Measurements from ENCODE around the gene ZNF728.
"Not testable (repeated sequence)": the region's sequence is repeated elsewhere in the genome, so short reads cannot be mapped to it uniquely, and the experiment has no call there.

Gene ZNF728

DNA sequence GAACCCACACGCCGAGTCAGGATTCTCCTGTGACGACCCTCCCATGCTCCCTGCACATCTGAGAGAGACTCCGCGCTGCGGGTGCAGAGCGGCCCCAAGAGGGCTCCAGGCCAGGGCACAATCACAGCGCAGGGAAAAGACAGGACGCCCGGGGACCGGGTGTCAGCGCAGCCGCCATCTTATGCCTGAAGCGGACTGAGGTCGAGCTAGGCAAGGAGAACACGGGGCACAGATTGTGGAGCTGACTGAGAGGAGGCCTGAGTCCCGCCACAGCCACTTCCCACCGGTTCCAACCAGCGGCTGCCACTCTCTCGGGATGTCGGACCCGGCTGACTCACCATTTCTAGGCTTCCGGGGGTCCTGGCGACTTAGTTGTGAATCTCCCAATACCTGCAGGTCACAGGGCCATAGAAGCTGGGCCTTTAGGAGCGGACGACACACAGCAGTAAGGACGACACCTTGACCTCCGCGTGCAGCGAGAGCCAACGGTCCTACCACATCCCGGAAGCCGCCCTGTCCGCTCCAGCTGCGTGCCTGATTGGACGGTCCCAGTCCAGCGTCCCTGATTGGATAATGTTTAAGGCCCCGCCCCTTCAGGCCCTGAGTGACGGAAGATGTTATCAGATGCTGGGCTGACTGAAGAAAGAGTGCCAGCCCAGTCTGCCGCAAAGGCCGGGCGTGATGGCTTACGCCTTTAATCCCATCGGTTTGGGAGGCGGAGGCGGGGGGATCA, at the start of gene ZNF728:
Gene ZNF728, minus strand, starts transcription at position 487 of the 733 bp plus-strand sequence. Its CDS starts 146 bp downstream, at position 341.
- DNase-seq = peak in 47 of 51 donors; percentile 0 to 74 (median 30)

DNA sequence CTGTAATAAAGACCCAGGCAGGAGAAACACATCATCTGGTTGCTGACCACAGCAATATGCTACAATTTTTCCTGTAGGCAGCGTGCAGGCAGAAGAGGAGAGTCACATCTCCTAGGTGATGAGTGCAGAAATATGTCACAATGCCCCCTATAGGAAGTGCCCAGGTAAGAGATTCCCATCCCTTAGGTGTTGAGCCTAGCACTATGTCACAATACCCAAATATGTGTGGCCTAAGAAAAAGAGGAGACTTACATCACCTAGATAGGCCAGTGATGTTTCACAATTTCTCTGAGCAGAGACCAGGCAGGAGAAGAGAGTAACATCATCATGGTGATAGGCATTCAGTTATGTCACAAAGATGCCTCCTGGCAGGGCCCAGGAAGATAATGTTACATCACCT, 49.4 kb upstream of the ZNF728 start:
- DNase-seq = no peak

DNA sequence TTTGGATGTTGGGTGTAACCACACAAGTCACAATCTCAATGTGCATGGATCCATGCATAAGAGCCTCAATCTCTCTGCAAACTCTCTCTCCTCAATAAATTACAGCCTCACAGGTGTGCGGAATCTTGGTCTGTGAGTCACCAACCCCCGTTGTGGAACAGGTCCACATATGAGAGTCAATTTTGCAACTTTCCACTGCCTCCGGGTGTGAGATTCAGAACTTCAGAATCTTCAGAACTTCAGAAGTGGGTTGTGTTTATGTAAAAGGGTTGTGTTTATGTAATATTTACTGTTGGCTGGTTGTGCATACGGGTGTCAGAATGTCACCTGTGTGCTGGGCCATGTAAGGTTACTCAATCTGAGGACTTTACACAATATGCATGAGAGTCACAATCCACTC, 46.3 kb upstream of the ZNF728 start:
- no peak for DNase-seq

DNA sequence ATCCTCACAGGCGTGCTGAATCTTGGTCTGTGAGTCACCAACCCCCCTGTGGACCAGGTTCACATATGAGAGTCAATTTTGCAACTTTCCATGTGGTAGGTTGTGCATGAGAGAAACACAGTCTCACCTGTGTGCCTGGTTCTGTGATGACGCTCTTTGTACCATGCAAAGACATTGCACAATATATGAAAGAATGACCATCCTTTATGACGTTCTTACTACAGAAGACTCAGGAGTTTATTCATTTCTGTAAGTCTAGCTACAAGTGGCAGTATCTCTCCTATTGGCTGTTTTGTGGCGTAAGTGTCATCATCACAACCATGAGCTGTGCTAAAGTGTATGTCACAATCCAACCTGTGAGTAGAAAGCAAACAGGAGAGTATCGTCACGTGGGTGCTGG, 43.8 kb upstream of the ZNF728 start:
- no peak for DNase-seq

DNA sequence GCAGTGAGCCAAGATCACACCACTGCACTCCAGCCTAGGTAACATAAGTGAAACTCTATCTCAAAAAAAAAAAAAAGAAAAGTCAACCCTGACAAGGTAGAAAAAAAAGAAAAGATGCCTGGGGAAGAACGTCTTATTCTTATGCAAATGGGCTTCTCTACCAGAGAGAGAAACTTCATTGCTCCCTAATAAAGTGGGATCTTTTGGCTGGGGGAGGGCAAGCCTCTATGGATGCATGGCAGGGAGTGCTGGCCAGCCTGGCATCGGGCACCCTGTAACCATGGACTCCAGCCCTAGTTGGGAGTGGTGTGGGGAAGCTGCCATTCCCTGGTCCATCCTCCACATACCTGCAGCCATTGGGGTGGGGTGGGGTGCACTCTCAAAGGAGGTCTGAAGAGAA, 30.7 kb upstream of the ZNF728 start:
- no peak for DNase-seq

DNA sequence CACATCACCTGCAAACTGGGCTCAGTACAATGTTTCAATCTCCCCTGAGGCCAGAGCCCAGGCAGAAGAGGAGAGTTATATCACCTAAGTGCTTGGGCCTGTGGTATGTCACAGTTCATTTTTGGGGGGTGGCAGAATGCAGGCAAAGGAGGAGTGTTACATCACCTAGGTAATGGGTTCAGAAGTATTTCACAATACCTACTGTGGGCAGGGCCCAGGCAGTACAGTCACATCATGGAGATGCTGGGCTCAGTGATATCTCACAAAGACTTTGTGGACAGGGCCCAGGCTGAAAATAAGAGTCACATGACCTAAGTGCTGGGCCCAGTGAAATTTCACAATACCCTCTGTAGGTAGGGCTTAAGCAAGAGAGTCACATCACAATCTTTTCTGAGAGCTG, 12.7 kb upstream of the ZNF728 start:
- no peak for DNase-seq

DNA sequence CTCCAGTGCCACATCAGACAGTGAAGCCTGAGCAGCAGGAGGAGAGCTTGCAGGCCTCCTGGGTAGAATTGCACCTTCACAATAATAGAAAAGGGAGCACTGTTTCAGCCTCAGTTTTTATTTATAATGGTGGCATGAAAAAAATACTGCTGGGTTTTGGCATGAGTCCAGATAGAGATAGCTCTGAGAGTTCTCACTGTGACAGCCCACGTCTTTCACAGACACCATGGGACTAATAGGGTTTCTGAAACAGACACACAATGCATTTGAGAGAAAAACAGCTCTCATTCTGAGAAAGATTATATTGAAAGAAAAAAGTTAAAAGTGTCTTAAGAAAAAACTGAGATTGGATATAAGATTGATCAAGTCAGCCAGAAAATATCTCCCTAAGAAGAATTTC, 8.0 kb downstream of the ZNF728 start:
- not testable (repeated sequence) for DNase-seq

DNA sequence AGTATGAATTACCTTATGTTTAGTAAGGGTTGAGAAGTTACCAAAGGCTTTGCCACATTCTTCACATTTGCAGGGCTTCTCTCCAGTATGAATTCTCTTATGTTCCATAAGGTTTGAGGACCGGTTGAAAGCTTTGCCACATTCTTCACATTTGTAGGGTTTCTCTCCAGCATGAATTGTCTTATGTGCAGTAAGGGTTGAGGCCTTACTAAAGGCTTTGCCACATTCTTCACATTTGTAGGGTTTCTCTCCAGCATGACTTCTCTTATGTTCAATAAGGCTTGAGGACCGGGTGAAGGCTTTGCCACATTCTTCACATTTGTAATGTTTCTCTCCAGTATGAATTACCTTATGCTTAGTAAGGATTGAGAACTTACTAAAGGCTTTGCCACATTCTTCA, 26.7 kb downstream of the ZNF728 start:
- no peak for DNase-seq

DNA sequence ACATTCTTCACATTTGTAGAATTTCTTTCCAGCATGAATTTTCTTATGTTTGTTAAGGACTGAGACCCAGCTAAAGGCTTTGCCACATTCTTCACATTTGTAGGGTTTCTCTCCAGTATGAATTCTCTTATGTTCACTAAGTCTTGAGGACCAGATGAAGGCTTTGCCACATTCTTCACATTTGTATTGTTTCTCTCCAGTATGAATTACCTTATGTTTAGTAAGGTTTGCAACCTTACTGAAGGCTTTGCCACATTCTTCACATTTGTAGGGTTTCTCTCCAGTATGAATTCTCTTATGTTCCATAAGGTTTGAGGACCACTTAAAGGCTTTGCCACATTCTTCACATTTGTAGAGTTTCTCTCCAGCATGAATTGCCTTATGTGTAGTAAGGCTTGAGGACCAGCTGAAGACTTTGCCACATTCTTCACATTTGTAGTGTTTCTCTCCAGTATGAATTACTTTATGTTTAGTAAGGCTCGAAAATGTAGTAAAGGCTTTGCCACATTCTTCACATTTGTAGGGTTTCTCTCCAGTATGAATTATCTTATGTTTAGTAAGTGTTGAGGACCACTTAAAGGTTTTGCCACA, 27.3 kb downstream of the ZNF728 start:
- not testable (repeated sequence) for DNase-seq

DNA sequence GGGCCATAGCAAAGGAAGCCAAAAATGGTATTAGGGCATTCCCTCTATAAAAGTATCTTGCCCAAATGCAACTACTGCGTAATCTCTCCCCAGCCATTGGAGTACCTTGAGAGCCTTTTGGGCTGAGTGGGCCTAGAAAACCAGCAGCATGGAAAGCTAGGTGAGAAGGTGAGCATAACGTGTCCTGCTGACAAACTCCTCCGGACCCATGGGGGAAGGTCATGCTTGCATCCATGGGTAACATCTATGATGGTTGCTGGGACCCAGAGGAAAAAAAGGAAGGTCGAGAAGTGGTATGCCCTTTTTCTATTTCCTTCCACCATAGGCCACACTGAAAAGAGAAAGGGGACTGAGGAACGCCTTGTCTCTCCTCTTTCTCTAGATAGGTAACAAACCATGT, 57.4 kb downstream of the ZNF728 start:
- DNase-seq = no peak

DNA sequence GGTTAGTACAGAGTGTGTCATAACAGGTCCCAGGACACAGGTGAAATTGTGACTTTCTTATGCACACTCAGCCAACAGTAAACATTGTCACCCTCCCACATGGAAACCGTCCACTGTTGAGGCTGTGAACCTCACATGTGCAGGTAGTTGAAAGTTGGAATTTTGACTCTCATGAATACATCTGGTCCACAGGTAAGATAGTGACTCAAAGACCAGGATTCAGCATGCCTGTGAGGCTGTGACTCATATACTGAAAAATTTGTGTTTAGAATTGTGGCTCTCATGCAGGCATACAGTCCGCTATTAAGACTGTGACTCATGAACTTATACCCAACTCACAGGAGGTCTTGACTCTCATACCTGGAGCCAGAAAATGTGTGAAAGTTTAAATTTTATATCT, 67.8 kb downstream of the ZNF728 start:
- DNase-seq = no peak

DNA sequence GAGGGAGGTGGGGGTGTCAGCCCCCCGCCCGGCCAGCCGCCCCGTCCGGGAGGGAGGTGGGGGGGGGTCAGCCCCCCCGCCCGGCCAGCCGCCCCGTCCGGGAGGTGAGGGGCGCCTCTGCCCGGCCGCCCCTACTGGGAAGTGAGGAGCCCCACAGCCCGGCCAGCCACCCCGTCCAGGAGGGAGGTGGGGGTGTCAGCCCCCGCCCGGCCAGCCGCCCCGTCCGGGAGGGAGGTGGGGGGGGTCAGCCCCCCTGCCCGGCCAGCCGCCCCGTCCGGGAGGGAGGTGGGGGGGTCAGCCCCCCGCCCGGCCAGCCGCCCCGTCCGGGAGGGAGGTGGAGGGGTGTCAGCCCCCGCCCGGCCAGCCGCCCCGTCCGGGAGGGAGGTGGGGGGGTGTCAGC, 75.4 kb downstream of the ZNF728 start:
- not testable (repeated sequence) for DNase-seq

DNA sequence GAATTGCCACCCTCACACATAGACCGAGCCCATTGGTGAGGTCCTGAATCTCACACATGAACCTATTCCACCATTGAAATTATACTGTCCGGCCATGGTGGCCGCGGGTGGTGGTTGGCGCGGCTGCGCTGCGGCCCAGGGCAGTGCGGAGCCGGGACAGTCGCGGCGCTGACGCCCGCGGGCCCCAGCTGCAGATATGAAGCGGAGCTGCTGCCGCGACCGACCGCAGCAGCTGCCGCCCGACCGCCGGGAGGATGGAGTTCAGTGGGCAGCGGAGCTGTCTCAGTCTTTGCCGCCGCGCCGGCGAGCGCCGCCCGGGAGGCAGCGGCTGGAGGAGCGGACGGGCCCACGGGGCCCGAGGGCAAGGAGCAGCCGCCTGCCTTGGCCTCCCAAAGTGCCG, 77.8 kb downstream of the ZNF728 start:
- not testable (repeated sequence) for DNase-seq

Data from hypothalamus (tissue), 51 donors.